Immature natural killer cell (primary cell): ENCODE results near the gene SSMEM1. TPM values are rescaled to one million over a fixed set of nuclear protein-coding genes. Genes with fewer than 3 reads are reported as not detected.
"Not testable (repeated sequence)": the region's sequence is repeated elsewhere in the genome, so short reads cannot be mapped to it uniquely, and the experiment has no call there.

Experiments used
- DNase-seq, 3 donors: peaks; one replicate each; pipeline ENCODE4 v3.0.0; 2022; ENCODE audit warnings: mixed read lengths in 1 of 3
- H3K27ac Mint-ChIP-seq, 6 donors: one replicate each; pipeline ENCODE4 v1.8.0; 2020; ENCODE audit warnings: mixed read lengths in 6 of 6, mild to moderate bottlenecking in 5 of 6, inconsistent platforms in 4 of 6, moderate library complexity in 3 of 6
- H3K27me3 Mint-ChIP-seq, 3 donors: one replicate each; pipeline ENCODE4 v1.8.0; 2020 to 2021; ENCODE audit warnings: low read depth in 3 of 3, mild to moderate bottlenecking in 3 of 3, mixed read lengths in 3 of 3, moderate library complexity in 3 of 3, inconsistent platforms in 1 of 3
- H3K36me3 Mint-ChIP-seq, 3 donors: one replicate each; pipeline ENCODE4 v1.8.0; 2020; ENCODE audit warnings: mixed read lengths in 3 of 3, inconsistent platforms in 2 of 3, mild to moderate bottlenecking in 2 of 3
- H3K4me1 Mint-ChIP-seq, 2 donors: one replicate each; pipeline ENCODE4 v1.8.0; 2020; ENCODE audit warnings: inconsistent platforms in 2 of 2, mild to moderate bottlenecking in 2 of 2, mixed read lengths in 2 of 2, moderate library complexity in 1 of 2
- H3K4me3 Mint-ChIP-seq, 5 donors: one replicate each; pipeline ENCODE4 v1.8.0; 2020; ENCODE audit warnings: mild to moderate bottlenecking in 5 of 5, mixed read lengths in 5 of 5, inconsistent platforms in 3 of 5, moderate library complexity in 3 of 5
- H3K9me3 Mint-ChIP-seq, 6 donors: one replicate each; pipeline ENCODE4 v1.8.0; 2020; ENCODE audit warnings: mild to moderate bottlenecking in 6 of 6, mixed read lengths in 6 of 6, inconsistent platforms in 4 of 6, moderate library complexity in 3 of 6
- polyA plus RNA-seq, 3 donors: library from polyadenylated mRNA; unstranded; fragments of 300-500 nt; fragmentation: Illumina TruSeq; gene quantifications; one replicate each; pipeline ENCODE4 v1.2.3, GENCODE V29; 2021

Gene SSMEM1
- polyA plus RNA-seq, 3 donors from 2014 or later = not detected

GRCh38 chr7:130243486-130243885 lies 35.8 kb downstream of the SSMEM1 start:
- H3K27ac Mint-ChIP-seq, H3K4me1 Mint-ChIP-seq, H3K36me3 Mint-ChIP-seq, H3K9me3 Mint-ChIP-seq, DNase-seq, H3K4me3 Mint-ChIP-seq: not testable (repeated sequence)
- peaks cover 4 to 11% (median 7%) of the 10 kb centered on the region in 3 donors for H3K27me3 Mint-ChIP-seq

- H3K27me3 Mint-ChIP-seq = peaks cover 3 to 16% (median 5%) of the 10 kb centered on the region in 3 donors
- DNase-seq, H3K4me3 Mint-ChIP-seq, H3K4me1 Mint-ChIP-seq, H3K27ac Mint-ChIP-seq, H3K9me3 Mint-ChIP-seq, H3K36me3 Mint-ChIP-seq: not testable (repeated sequence)
These were observed 38.8 kb downstream of the SSMEM1 start for GRCh38 chr7:130246491-130246890.

GRCh38 chr7:130248842-130249241 lies 41.2 kb downstream of the SSMEM1 start:
- H3K4me3 Mint-ChIP-seq, H3K4me1 Mint-ChIP-seq, H3K36me3 Mint-ChIP-seq, H3K27ac Mint-ChIP-seq, DNase-seq: not testable (repeated sequence)
- peaks cover 0 to 13% (median under 1%) of the 10 kb centered on the region in 6 donors for H3K9me3 Mint-ChIP-seq
- H3K27me3 Mint-ChIP-seq = peaks cover 3 to 19% (median 11%) of the 10 kb centered on the region in 3 donors

GRCh38 chr7:130249626-130250025 lies 42.0 kb downstream of the SSMEM1 start:
- H3K4me1 Mint-ChIP-seq, DNase-seq, H3K27ac Mint-ChIP-seq, H3K36me3 Mint-ChIP-seq, H3K4me3 Mint-ChIP-seq: not testable (repeated sequence)
- Mint-ChIP-seq H3K9me3 (peaks cover 0 to 13% (median 1%) of the 10 kb centered on the region in 6 donors), H3K27me3 (peaks cover 3 to 18% (median 11%) of the 10 kb centered on the region in 3 donors)

GRCh38 chr7:130254555-130254954 lies 46.9 kb downstream of the SSMEM1 start:
- Mint-ChIP-seq H3K9me3 (peaks cover 12 to 41% (median 31%) of the 10 kb centered on the region in 6 donors), H3K4me1 (no peaks in the 10 kb centered on the region), H3K4me3 (no peak overlapping the region), H3K36me3 (peaks cover 0 to 3% (median 0%) of the 10 kb centered on the region in 3 donors), H3K27ac (no peak overlapping the region), H3K27me3 (peaks cover 5 to 14% (median 13%) of the 10 kb centered on the region in 3 donors)
- DNase-seq = no peak

GRCh38 chr7:130256704-130257103 lies 49.0 kb downstream of the SSMEM1 start:
- Mint-ChIP-seq H3K4me3 (no peak overlapping the region), H3K27me3 (peaks cover 5 to 13% (median 9%) of the 10 kb centered on the region in 3 donors), H3K9me3 (peaks cover 16 to 60% (median 41%) of the 10 kb centered on the region in 6 donors), H3K27ac (no peak overlapping the region), H3K36me3 (peaks cover 0 to 4% (median 3%) of the 10 kb centered on the region in 3 donors), H3K4me1 (no peaks in the 10 kb centered on the region)
- DNase-seq = no peak

- Mint-ChIP-seq H3K27ac (no peak overlapping the region), H3K9me3 (peaks cover 16 to 66% (median 41%) of the 10 kb centered on the region in 6 donors), H3K4me3 (no peak overlapping the region), H3K27me3 (peaks cover 4 to 15% (median 7%) of the 10 kb centered on the region in 3 donors), H3K4me1 (no peaks in the 10 kb centered on the region), H3K36me3 (peaks cover 0 to 8% (median 3%) of the 10 kb centered on the region in 3 donors)
- no peak for DNase-seq
These were observed 50.9 kb downstream of the SSMEM1 start for GRCh38 chr7:130258494-130259078.

- no peak for DNase-seq
- peaks cover 0 to 10% (median 8%) of the 10 kb centered on the region in 3 donors for H3K27me3 Mint-ChIP-seq
- peaks cover 13 to 47% (median 29%) of the 10 kb centered on the region in 6 donors for H3K9me3 Mint-ChIP-seq
- H3K4me1 Mint-ChIP-seq = no peaks in the 10 kb centered on the region
- no peak overlapping the region for H3K4me3 Mint-ChIP-seq
- H3K27ac Mint-ChIP-seq = no peak overlapping the region
- peaks cover 0 to 8% (median 0%) of the 10 kb centered on the region in 3 donors for H3K36me3 Mint-ChIP-seq
These were observed 54.8 kb downstream of the SSMEM1 start for GRCh38 chr7:130262448-130262847.

GRCh38 chr7:130263130-130263529 lies 55.5 kb downstream of the SSMEM1 start:
- Mint-ChIP-seq H3K4me1 (no peaks in the 10 kb centered on the region), H3K4me3 (no peak overlapping the region), H3K27me3 (peaks cover 0 to 15% (median 10%) of the 10 kb centered on the region in 3 donors), H3K9me3 (peaks cover 10 to 43% (median 24%) of the 10 kb centered on the region in 6 donors), H3K27ac (no peak overlapping the region), H3K36me3 (peaks cover 0 to 8% (median 0%) of the 10 kb centered on the region in 3 donors)
- no peak for DNase-seq

Other genes with a start within 250 kb of the SSMEM1 start
- 10 to 100 TPM in 2 of 3 donors, 1 to 10 TPM in 1; 8.5 to 11.3 (median 10.8) TPM for gene ZC3HC1, start 156.5 kb upstream of the SSMEM1 start, polyA plus RNA-seq
- gene KLHDC10, start 137.3 kb upstream of the SSMEM1 start, polyA plus RNA-seq = 1 to 10 TPM in 2 of 3 donors, under 1 TPM in 1; 0.99 to 2.7 (median 1.7) TPM
- gene TMEM209, start 2.5 kb upstream of the SSMEM1 start, polyA plus RNA-seq = 10 to 100 TPM; 21.6 to 41.1 (median 39.9) TPM
- gene CPA2, start 59.0 kb downstream of the SSMEM1 start, polyA plus RNA-seq = not detected
- gene CPA4, start 85.3 kb downstream of the SSMEM1 start, polyA plus RNA-seq = not detected
- not detected for gene CPA5, start 137.0 kb downstream of the SSMEM1 start, polyA plus RNA-seq
- gene CPA1, start 172.6 kb downstream of the SSMEM1 start, polyA plus RNA-seq = not detected
- gene CEP41, start 233.2 kb downstream of the SSMEM1 start, polyA plus RNA-seq = 10 to 100 TPM; 17.9 to 22.4 (median 20.8) TPM